ENCODE measurements around the gene ZNF687. TPM values are rescaled to one million over a fixed set of nuclear protein-coding genes. Genes with fewer than 3 reads are reported as not detected.
A peak's percentile ranks its signal among the peaks of the same experiment; 100 is the strongest.

Gene ZNF687
- total and polyA plus RNA-seq, 4 donors, result 9.6 to 24.9 (median 16.9) TPM

GRCh38 chr1:151289080-151289935, 7.2 kb downstream of the ZNF687 start:
- WGBS (ENCODE audit: insufficient coverage), result 70% methylated on average over 9 of the region's 18 CpGs
- no peak overlapping the region for H3K4me3 ChIP-seq (ENCODE audit: low read depth, low read length)
- peaks cover 12% of the 10 kb centered on the region for H3K4me1 ChIP-seq (ENCODE audit: control insufficient read depth, insufficient read depth, low read length)
- no peak overlapping the region for H3K27ac ChIP-seq (ENCODE audit: low read depth, low read length)
- H3K36me3 ChIP-seq (ENCODE audit: control insufficient read depth, insufficient read depth, low read length), result peaks cover 86% of the 10 kb centered on the region
- H3K9me3 ChIP-seq (ENCODE audit: control insufficient read depth, insufficient read depth, low read length), result no peaks in the 10 kb centered on the region
- H3K27me3 ChIP-seq (ENCODE audit: control insufficient read depth, insufficient read depth, low read length), result no peaks in the 10 kb centered on the region
- DNase-seq (ENCODE audit: low read depth in 4 of 6, low spot score in 6 of 6), result no peak

DNA sequence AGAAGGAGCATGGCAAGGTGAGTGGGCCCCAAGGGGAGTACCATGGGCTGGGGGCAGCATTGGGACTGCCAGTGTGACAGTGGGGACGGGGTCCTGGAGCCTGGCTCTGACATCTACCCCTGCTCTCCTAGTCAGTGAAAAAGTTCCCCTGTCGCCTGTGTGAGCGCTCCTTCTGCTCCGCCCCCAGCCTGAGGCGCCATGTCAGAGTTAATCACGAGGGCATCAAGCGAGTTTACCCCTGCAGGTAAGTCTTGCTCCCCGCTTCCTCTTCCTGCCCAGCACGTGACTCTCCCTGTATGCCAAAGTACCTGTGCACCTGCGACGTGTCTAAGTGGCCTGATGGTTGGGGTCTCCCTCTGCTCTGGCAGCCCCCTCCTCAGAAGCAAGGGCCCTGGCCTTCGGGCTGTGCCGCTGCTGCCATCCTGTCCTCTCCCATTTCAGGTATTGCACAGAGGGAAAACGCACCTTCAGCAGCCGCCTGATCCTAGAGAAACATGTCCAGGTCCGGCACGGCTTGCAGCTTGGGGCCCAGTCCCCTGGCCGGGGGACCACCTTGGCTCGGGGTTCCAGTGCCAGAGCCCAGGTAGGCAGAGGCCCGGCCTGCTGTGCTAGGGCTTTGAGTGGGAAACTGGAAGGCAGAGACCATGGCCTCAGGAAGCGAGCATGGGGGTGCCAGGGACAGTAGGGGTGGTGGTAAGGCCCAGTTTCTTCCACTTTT, 8.1 kb downstream of the ZNF687 start:
- Histone ChIP-seq H3K4me3 (ENCODE audit: low read depth, low read length) (no peak overlapping the region), H3K27me3 (ENCODE audit: control insufficient read depth, insufficient read depth, low read length) (no peaks in the 10 kb centered on the region), H3K9me3 (ENCODE audit: control insufficient read depth, insufficient read depth, low read length) (no peaks in the 10 kb centered on the region), H3K27ac (ENCODE audit: low read depth, low read length) (no peak overlapping the region), H3K4me1 (ENCODE audit: control insufficient read depth, insufficient read depth, low read length) (peaks cover 18% of the 10 kb centered on the region), H3K36me3 (ENCODE audit: control insufficient read depth, insufficient read depth, low read length) (peaks cover 85% of the 10 kb centered on the region)
- DNase-seq (ENCODE audit: low read depth in 4 of 6, low spot score in 6 of 6), result no peak
- WGBS (ENCODE audit: insufficient coverage), result 95% methylated on average over 17 of the region's 21 CpGs

DNA sequence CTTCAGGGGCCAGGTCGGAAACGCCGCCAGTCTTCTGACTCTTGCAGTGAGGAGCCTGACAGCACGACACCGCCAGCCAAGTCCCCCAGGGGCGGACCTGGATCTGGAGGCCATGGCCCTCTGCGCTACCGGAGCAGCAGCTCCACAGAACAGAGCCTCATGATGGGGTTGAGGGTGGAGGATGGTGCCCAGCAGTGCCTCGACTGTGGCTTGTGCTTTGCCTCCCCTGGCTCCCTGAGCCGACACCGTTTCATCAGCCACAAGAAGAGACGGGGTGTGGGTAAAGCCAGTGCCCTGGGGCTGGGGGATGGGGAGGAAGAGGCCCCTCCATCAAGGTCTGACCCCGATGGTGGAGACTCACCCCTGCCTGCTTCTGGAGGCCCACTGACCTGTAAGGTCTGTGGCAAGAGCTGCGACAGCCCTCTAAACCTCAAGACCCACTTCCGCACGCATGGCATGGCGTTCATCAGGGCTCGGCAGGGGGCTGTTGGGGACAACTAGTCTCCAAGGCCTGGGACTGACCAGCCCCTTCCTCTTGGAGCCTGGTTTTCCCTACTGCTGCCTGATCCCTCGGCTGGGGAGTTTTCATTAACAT, 8.7 kb downstream of the ZNF687 start:
- no peak overlapping the region for H3K4me3 ChIP-seq (ENCODE audit: low read depth, low read length)
- WGBS (ENCODE audit: insufficient coverage), result 84% methylated on average over 14 of the region's 19 CpGs
- peaks cover 82% of the 10 kb centered on the region for H3K36me3 ChIP-seq (ENCODE audit: control insufficient read depth, insufficient read depth, low read length)
- no peak for DNase-seq (ENCODE audit: low read depth in 4 of 6, low spot score in 6 of 6)
- H3K27ac ChIP-seq (ENCODE audit: low read depth, low read length), result no peak overlapping the region
- no peaks in the 10 kb centered on the region for H3K9me3 ChIP-seq (ENCODE audit: control insufficient read depth, insufficient read depth, low read length)
- no peaks in the 10 kb centered on the region for H3K27me3 ChIP-seq (ENCODE audit: control insufficient read depth, insufficient read depth, low read length)
- H3K4me1 ChIP-seq (ENCODE audit: control insufficient read depth, insufficient read depth, low read length), result peaks cover 19% of the 10 kb centered on the region

- no peaks in the 10 kb centered on the region for H3K27me3 ChIP-seq (ENCODE audit: control insufficient read depth, insufficient read depth, low read length)
- no peaks in the 10 kb centered on the region for H3K9me3 ChIP-seq (ENCODE audit: control insufficient read depth, insufficient read depth, low read length)
- H3K27ac ChIP-seq (ENCODE audit: low read depth, low read length), result no peak overlapping the region
- no peak overlapping the region for H3K4me3 ChIP-seq (ENCODE audit: low read depth, low read length)
- DNase-seq (ENCODE audit: low read depth in 4 of 6, low spot score in 6 of 6), result peak in 1 of 6 donors; percentile 8
- H3K4me1 ChIP-seq (ENCODE audit: control insufficient read depth, insufficient read depth, low read length), result peaks cover 19% of the 10 kb centered on the region
- 77% methylated on average over 4 of the region's 13 CpGs for WGBS (ENCODE audit: insufficient coverage)
- H3K36me3 ChIP-seq (ENCODE audit: control insufficient read depth, insufficient read depth, low read length), result peaks cover 80% of the 10 kb centered on the region
Observed at GRCh38 chr1:151292207-151293030, 10.3 kb downstream of the ZNF687 start.

- no peak overlapping the region for H3K4me3 ChIP-seq (ENCODE audit: low read depth, low read length)
- H3K9me3 ChIP-seq (ENCODE audit: control insufficient read depth, insufficient read depth, low read length), result no peaks in the 10 kb centered on the region
- peaks cover 19% of the 10 kb centered on the region for H3K4me1 ChIP-seq (ENCODE audit: control insufficient read depth, insufficient read depth, low read length)
- 90% methylated on average over 4 of the region's 6 CpGs for WGBS (ENCODE audit: insufficient coverage)
- DNase-seq (ENCODE audit: low read depth in 4 of 6, low spot score in 6 of 6), result no peak
- H3K27ac ChIP-seq (ENCODE audit: low read depth, low read length), result no peak overlapping the region
- no peaks in the 10 kb centered on the region for H3K27me3 ChIP-seq (ENCODE audit: control insufficient read depth, insufficient read depth, low read length)
- H3K36me3 ChIP-seq (ENCODE audit: control insufficient read depth, insufficient read depth, low read length), result peaks cover 80% of the 10 kb centered on the region
Observed at GRCh38 chr1:151293093-151293492, 11.0 kb downstream of the ZNF687 start.

- DNase-seq (ENCODE audit: low read depth in 4 of 6, low spot score in 6 of 6), result peak in 4 of 6 donors; percentile 30 to 83 (median 66)
- peaks cover 77% of the 10 kb centered on the region for H3K36me3 ChIP-seq (ENCODE audit: control insufficient read depth, insufficient read depth, low read length)
Observed at GRCh38 chr1:151294742-151295462, 12.8 kb downstream of the ZNF687 start.

DNA sequence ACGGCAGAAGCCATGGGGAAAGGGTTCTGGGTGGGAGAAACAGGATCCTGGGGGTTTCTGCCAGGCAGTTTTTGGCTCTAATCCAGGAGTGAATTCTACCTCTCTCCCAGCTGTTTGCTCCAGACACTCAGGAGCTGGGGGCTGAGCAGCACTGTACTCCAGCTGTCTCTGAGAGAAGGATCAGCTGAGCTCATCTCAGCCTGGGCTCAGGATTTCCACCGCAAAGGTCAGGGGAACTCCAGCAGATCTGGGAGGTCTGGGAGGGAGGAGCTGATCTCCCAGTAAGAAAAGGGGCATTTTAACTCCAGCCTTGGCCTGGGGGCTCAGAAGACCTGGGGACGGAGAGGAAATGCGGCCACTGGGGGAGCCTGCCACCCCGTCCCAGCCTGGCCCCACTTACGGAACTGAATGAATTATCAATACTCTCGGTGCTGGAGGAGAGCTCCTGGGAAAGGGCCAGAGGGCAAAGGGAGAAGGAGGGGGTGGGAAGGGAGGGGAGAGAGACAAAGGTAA, 27.8 kb downstream of the ZNF687 start:
- Histone ChIP-seq H3K9me3 (ENCODE audit: control insufficient read depth, insufficient read depth, low read length) (no peaks in the 10 kb centered on the region), H3K27ac (ENCODE audit: low read depth, low read length) (peak overlapping the region; percentile 63), H3K36me3 (ENCODE audit: control insufficient read depth, insufficient read depth, low read length) (peaks cover 57% of the 10 kb centered on the region), H3K4me3 (ENCODE audit: low read depth, low read length) (no peak overlapping the region), H3K4me1 (ENCODE audit: control insufficient read depth, insufficient read depth, low read length) (peaks cover 22% of the 10 kb centered on the region), H3K27me3 (ENCODE audit: control insufficient read depth, insufficient read depth, low read length) (no peaks in the 10 kb centered on the region)
- 59% methylated on average over 6 of the region's 7 CpGs for WGBS (ENCODE audit: insufficient coverage)
- no peak for DNase-seq (ENCODE audit: low read depth in 4 of 6, low spot score in 6 of 6)

More at GRCh38 chr1:151294742-151295462, 12.8 kb downstream of the ZNF687 start:
- no peaks in the 10 kb centered on the region for H3K9me3 ChIP-seq (ENCODE audit: control insufficient read depth, insufficient read depth, low read length)
- H3K4me1 ChIP-seq (ENCODE audit: control insufficient read depth, insufficient read depth, low read length), result peaks cover 19% of the 10 kb centered on the region
- no peak overlapping the region for H3K4me3 ChIP-seq (ENCODE audit: low read depth, low read length)
- WGBS (ENCODE audit: insufficient coverage), result 13% methylated on average over 2 of the region's 2 CpGs
- H3K27me3 ChIP-seq (ENCODE audit: control insufficient read depth, insufficient read depth, low read length), result no peaks in the 10 kb centered on the region
- peak overlapping the region; percentile 83 for H3K27ac ChIP-seq (ENCODE audit: low read depth, low read length)

GRCh38 chr1:151311011-151311410, 28.9 kb downstream of the ZNF687 start:
- DNase-seq (ENCODE audit: low read depth in 4 of 6, low spot score in 6 of 6), result no peak
- no peaks in the 10 kb centered on the region for H3K27me3 ChIP-seq (ENCODE audit: control insufficient read depth, insufficient read depth, low read length)
- H3K4me3 ChIP-seq (ENCODE audit: low read depth, low read length), result no peak overlapping the region
- WGBS (ENCODE audit: insufficient coverage), result 94% methylated on average over 2 of the region's 4 CpGs
- peaks cover 22% of the 10 kb centered on the region for H3K4me1 ChIP-seq (ENCODE audit: control insufficient read depth, insufficient read depth, low read length)
- peaks cover 52% of the 10 kb centered on the region for H3K36me3 ChIP-seq (ENCODE audit: control insufficient read depth, insufficient read depth, low read length)
- H3K9me3 ChIP-seq (ENCODE audit: control insufficient read depth, insufficient read depth, low read length), result no peaks in the 10 kb centered on the region
- H3K27ac ChIP-seq (ENCODE audit: low read depth, low read length), result no peak overlapping the region
